NCI-H1694 (cell line): ENCODE measurements around the gene UNK.
"Not testable (repeated sequence)": the region's sequence is repeated elsewhere in the genome, so short reads cannot be mapped to it uniquely, and the experiment has no call there.

Experiments
- DNase-seq: peaks from one replicate; lab custom pipeline; 2025; lab: John Stamatoyannopoulos, UW

UNK gene

GRCh38 chr17:75806822-75807500, 22.4 kb downstream of the UNK start:
- no peak for DNase-seq

- DNase-seq: no peak
Observed at GRCh38 chr17:75807861-75808260, 23.3 kb downstream of the UNK start.

DNA sequence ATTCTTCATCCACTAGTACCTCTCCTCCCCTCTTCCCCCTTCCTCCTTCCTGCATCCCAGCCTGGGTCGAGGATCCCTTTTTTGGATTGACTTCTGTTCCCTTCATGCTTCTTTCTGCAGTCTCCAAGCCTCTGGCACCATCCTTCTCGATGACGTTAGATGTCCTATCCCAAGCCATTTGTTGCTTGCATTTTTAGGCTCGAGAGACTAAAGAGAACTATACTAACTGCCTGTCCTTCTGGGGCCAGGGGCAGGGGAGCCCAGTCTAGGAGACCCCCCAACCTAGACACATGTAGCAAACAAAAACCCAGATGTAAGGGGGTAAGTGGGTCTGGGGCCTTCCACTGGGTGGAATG, 23.9 kb downstream of the UNK start:
- no peak for DNase-seq

DNA sequence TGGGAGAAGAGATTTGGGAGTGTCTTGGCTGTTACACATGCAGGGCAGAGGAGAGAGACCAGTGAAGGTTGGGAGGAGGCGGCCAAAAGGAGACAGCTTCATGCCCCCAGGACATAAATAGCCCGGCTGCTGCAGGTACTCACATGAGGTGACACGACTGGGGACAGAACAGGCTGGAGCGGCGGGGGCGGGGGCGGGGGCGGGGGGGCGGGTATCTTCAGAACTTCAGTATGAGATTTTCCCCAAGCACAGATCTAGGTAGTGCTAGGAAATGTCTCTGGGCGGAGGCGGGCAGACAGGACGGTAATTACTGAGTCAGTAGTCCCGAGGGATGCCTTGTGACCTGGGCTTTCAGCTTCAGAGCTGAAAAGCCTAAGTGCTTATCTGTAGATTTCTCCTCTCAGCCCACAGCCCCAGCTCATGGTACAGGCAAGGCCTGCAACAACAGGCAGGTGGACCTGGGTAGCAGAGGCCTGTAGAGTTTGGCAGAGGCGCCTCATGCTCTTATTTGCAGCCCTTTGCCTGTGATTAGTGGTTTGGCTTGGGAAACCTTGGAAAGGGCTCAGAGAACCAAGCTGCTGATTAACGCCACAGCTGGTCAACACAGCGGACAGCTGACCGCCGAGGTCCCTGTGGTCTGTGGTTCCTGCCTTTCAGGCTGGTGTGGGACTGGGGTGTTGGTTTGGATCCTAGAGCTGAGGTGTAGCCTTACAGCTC, 24.5 kb downstream of the UNK start:
- no peak for DNase-seq

GRCh38 chr17:75809631-75810111, 25.1 kb downstream of the UNK start:
- DNase-seq: no peak

DNA sequence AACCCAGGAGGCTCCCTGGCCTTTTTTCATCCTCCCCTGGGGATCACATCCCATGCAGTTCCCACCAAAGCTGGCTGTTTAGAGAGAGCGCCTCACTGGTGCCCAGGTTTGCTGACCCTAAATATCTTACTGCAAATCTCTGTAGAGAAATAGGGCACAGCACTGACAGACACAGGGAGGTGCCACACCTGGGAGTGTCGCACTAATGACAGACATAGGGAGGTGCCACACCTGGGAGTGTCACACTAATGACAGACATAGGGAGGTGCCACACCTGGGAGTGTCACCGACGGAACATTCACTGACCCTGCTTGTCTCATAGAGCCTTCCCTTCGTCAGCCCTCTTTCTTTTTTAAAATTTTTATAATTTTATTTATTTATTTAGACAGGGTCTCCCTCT, 25.6 kb downstream of the UNK start:
- no peak for DNase-seq

- DNase-seq: not testable (repeated sequence)
Observed at GRCh38 chr17:75810756-75811155, 26.1 kb downstream of the UNK start.

GRCh38 chr17:75811174-75811573, 26.6 kb downstream of the UNK start:
- DNase-seq: no peak

DNA sequence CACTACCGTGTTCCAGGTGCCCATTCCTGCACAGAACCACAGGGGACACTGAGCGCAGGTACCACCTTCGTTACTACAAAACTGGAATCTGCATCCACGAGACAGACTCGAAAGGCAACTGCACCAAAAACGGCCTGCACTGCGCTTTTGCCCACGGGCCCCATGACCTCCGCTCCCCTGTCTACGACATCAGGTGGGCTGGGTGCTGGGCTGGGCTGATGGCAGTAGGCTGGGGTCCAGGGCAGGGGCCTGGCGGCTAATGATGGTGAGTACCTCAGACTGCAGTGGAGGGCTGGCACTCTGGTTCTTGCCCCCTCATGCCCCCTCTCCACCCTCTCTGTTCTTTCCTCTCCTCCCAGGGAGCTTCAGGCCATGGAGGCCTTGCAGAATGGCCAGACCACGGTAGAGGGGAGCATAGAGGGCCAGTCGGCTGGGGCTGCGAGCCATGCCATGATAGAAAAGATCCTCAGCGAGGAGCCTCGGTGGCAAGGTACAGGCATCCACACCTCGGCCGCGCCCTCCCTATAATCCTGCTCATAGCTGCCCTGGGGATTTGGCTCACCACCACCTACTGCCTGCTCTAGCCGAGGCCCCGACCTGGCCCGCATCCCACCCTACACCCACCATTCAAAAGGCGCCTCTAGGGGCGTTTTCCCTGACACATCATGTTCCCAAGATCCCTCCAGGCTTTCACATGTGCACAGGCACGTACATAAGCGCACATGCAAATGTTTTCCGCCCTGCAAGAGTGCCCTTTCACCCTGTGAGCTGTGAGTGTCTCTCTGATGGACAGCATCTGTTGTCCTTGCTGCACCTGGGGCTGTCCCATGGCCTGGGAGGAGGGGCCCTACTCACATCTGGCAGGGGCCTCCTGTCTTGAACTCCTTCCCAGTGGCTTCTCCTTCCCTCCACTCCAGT, 27.7 kb downstream of the UNK start:
- no peak for DNase-seq

GRCh38 chr17:75813081-75814020, 28.7 kb downstream of the UNK start:
- no peak for DNase-seq

DNA sequence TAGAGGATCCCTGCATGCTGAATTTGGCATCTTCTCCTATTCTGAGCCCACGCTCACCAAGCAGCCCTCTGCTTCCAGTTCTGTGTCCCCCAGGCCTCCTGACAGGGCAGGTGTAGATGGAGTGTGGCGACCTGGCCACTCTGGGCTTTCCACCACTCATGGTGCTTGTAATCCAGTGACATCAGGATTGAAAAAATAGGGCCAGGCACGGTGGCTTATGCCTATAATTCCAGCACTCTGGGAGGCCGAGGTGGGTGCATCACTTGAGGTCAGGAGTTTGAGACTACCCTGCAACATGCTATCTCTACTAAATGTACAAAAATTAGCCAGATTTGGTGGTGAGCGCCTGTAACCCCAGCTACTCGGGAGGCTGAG, 29.4 kb downstream of the UNK start:
- no peak for DNase-seq

- no peak for DNase-seq
Observed at GRCh38 chr17:75814900-75815373, 30.3 kb downstream of the UNK start.

- DNase-seq: no peak
Observed at GRCh38 chr17:75815399-75815798, 30.8 kb downstream of the UNK start.

DNA sequence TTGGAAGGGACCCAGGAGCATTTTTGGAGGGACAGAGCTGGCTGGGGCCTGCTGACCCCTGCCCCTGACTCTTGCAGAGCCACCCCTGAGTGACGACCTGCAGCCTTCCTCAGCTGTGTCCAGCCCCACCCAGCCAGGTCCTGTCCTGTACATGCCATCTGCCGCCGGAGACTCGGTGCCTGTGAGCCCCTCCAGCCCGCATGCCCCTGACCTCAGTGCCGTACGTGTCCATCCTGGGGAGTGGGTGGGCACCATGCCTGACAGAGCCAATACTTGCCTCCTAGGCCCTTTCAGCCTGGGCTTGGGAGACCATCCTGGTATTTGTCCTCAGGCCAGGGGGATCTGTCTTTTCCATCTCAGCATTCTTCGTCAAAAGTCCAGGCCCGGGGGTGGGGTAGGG, 32.1 kb downstream of the UNK start:
- no peak for DNase-seq

- DNase-seq: no peak
Observed at GRCh38 chr17:75817571-75817970, 33.0 kb downstream of the UNK start.

GRCh38 chr17:75818326-75818885, 33.8 kb downstream of the UNK start:
- no peak for DNase-seq

DNA sequence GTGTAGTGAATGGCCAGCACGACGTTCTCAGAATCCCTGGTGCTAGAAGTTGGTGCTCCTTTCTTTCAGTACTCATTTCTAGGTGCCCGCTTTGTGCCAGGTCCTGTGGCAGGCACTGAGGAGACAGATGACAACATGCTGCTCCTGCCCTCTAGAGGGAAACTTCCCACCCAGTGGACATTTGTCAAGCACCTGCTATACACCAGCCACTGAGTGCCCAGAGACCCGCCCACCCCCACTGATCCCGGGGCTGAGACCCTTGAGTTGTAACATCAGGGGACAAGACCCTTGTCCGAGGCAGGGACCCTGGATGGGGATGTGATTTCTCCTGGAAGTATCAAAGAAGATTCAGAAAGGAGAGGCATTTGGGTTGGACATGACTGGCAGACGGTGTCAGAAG, 34.5 kb downstream of the UNK start:
- DNase-seq: no peak

GRCh38 chr17:75819678-75820077, 35.1 kb downstream of the UNK start:
- no peak for DNase-seq

- no peak for DNase-seq
Observed at GRCh38 chr17:75820094-75821080, 35.8 kb downstream of the UNK start.

DNA sequence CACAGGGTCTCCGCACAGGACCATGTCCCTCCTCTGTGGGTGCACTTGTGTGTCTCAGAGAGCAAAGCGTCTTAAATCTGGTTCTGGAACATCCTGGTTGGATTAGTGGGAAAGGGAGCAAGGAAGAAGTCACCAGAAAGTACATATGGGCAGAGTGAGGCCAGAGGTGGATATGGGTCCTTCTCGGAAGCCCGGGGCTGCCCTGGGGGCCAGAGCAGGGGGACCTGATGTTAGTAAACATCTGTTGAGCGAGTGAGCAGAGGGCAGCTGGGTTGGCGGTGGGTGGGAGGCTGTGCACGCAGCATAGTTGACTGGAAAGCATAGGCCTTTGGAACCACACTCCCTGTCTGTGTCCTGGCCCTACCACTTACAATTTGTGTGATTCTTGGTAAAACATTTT, 36.9 kb downstream of the UNK start:
- no peak for DNase-seq
